ENCODE data around the gene ELFN2. TPM values are rescaled to one million over a fixed set of nuclear protein-coding genes. Genes with fewer than 3 reads are reported as not detected.

ELFN2 gene
- polyA plus RNA-seq, 1 donor from 2014 or later = 4.4 TPM

DNA sequence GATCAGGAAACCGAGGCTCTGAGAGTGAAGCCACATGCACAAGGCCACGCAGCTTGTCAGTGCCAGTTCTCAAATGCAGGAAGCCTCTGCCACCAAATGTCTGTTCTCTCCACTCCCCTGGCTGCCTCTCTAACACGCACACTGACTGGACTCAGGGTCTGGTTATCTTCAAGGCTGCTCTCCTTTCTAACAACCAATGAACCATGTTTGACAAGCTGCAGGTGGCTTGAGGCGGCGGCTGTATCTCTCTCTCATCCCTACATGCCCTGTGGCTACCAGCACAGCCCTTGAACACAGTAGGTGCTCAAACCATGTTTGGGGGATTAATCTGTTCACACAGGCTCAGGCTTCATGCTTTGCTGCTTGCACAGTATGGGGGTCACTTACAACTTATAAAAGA, 35.2 kb upstream of the ELFN2 start:
- H3K9ac ChIP-seq (ENCODE audit: low read length) = no peak overlapping the region
- no peaks in the 10 kb centered on the region for H3K79me2 ChIP-seq (replicated peaks; ENCODE audit: insufficient read depth, low read length)
- no peaks in the 10 kb centered on the region for H4K20me1 ChIP-seq (ENCODE audit: insufficient read depth)
- H3F3A ChIP-seq (ENCODE audit: insufficient read depth, low read length, poor library complexity, severe bottlenecking) = no peaks in the 10 kb centered on the region
- H3K4me3 ChIP-seq (ENCODE audit: low read length) = no peak overlapping the region
- no peak for TF ChIP-seq MXI1 (conservative IDR thresholded peaks at IDR 0.05; ENCODE audit: poor library complexity, severe bottlenecking)
- no peak for TF ChIP-seq SMC3 (conservative IDR thresholded peaks at IDR 0.05; ENCODE audit: poor library complexity)
- TF ChIP-seq RAD21 (conservative IDR thresholded peaks at IDR 0.05) = no peak
- TF ChIP-seq, protein P1, sequence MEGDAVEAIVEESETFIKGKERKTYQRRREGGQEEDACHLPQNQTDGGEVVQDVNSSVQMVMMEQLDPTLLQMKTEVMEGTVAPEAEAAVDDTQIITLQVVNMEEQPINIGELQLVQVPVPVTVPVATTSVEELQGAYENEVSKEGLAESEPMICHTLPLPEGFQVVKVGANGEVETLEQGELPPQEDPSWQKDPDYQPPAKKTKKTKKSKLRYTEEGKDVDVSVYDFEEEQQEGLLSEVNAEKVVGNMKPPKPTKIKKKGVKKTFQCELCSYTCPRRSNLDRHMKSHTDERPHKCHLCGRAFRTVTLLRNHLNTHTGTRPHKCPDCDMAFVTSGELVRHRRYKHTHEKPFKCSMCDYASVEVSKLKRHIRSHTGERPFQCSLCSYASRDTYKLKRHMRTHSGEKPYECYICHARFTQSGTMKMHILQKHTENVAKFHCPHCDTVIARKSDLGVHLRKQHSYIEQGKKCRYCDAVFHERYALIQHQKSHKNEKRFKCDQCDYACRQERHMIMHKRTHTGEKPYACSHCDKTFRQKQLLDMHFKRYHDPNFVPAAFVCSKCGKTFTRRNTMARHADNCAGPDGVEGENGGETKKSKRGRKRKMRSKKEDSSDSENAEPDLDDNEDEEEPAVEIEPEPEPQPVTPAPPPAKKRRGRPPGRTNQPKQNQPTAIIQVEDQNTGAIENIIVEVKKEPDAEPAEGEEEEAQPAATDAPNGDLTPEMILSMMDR (IDR thresholded peaks at IDR 0.05; ENCODE audit: poor library complexity, severe bottlenecking) = no peak
- TF ChIP-seq, protein P2, sequence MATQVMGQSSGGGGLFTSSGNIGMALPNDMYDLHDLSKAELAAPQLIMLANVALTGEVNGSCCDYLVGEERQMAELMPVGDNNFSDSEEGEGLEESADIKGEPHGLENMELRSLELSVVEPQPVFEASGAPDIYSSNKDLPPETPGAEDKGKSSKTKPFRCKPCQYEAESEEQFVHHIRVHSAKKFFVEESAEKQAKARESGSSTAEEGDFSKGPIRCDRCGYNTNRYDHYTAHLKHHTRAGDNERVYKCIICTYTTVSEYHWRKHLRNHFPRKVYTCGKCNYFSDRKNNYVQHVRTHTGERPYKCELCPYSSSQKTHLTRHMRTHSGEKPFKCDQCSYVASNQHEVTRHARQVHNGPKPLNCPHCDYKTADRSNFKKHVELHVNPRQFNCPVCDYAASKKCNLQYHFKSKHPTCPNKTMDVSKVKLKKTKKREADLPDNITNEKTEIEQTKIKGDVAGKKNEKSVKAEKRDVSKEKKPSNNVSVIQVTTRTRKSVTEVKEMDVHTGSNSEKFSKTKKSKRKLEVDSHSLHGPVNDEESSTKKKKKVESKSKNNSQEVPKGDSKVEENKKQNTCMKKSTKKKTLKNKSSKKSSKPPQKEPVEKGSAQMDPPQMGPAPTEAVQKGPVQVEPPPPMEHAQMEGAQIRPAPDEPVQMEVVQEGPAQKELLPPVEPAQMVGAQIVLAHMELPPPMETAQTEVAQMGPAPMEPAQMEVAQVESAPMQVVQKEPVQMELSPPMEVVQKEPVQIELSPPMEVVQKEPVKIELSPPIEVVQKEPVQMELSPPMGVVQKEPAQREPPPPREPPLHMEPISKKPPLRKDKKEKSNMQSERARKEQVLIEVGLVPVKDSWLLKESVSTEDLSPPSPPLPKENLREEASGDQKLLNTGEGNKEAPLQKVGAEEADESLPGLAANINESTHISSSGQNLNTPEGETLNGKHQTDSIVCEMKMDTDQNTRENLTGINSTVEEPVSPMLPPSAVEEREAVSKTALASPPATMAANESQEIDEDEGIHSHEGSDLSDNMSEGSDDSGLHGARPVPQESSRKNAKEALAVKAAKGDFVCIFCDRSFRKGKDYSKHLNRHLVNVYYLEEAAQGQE (IDR thresholded peaks at IDR 0.05; ENCODE audit: borderline replicate concordance) = no peak
- no peak for TF ChIP-seq EZH2 (IDR thresholded peaks at IDR 0.05; ENCODE audit: borderline replicate concordance, insufficient read depth, low read length, poor library complexity, severe bottlenecking)
- no peak for TF ChIP-seq POLR2AphosphoS5 (IDR thresholded peaks at IDR 0.05)
- TF ChIP-seq TAF1 (IDR thresholded peaks at IDR 0.05; ENCODE audit: low read depth) = no peak
- TF ChIP-seq EP300 (conservative IDR thresholded peaks at IDR 0.05; ENCODE audit: poor library complexity, severe bottlenecking) = no peak
- no peaks in the 10 kb centered on the region for H3K9me2 ChIP-seq (ENCODE audit: insufficient read depth, low read length)
- no peak overlapping the region for H3K4me2 ChIP-seq (ENCODE audit: low read length)
- no peak overlapping the region for H3K27ac ChIP-seq (ENCODE audit: low read length)
- H2AFZ ChIP-seq (ENCODE audit: low read depth, low read length) = no peak overlapping the region
- H3K9me3 ChIP-seq (ENCODE audit: low read length) = no peaks in the 10 kb centered on the region
- H3K27me3 ChIP-seq (ENCODE audit: insufficient read depth, low read depth, low read length) = no peaks in the 10 kb centered on the region
- H3K36me3 ChIP-seq (ENCODE audit: insufficient read depth, low read length) = no peaks in the 10 kb centered on the region

DNA sequence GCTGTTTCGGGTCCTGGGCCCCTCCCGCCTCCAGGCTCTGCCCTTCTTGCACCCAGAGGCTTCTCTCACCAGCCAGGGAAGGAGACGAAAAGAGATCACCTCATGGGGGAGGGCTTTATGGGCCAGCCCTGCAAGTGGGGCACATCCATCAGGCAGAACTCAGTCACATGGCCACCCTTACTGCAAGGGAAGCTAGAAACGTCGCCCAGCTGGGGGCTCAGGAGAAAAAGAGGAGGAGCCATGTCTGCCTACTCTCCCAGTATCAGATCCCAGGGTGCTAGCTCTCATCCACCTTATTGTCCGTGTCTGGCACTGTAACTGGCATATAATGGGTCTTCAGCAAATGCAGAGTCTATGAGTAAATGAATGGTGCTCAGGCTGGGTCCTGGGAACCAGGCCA, 34.7 kb upstream of the ELFN2 start:
- H3F3A ChIP-seq (ENCODE audit: insufficient read depth, low read length, poor library complexity, severe bottlenecking) = no peaks in the 10 kb centered on the region
- no peak overlapping the region for H2AFZ ChIP-seq (ENCODE audit: low read depth, low read length)
- no peaks in the 10 kb centered on the region for H3K27me3 ChIP-seq (ENCODE audit: insufficient read depth, low read depth, low read length)
- no peaks in the 10 kb centered on the region for H3K9me3 ChIP-seq (ENCODE audit: low read length)
- H3K9me2 ChIP-seq (ENCODE audit: insufficient read depth, low read length) = no peaks in the 10 kb centered on the region
- TF ChIP-seq EP300 (conservative IDR thresholded peaks at IDR 0.05; ENCODE audit: poor library complexity, severe bottlenecking) (no peak), POLR2AphosphoS5 (IDR thresholded peaks at IDR 0.05) (no peak), SMC3 (conservative IDR thresholded peaks at IDR 0.05; ENCODE audit: poor library complexity) (no peak)
- TF ChIP-seq, protein P1 (IDR thresholded peaks at IDR 0.05; ENCODE audit: poor library complexity, severe bottlenecking) = no peak
- no peak overlapping the region for H3K27ac ChIP-seq (ENCODE audit: low read length)
- H4K20me1 ChIP-seq (ENCODE audit: insufficient read depth) = no peaks in the 10 kb centered on the region
- no peak overlapping the region for H3K9ac ChIP-seq (ENCODE audit: low read length)
- no peaks in the 10 kb centered on the region for H3K36me3 ChIP-seq (ENCODE audit: insufficient read depth, low read length)
- H3K79me2 ChIP-seq (replicated peaks; ENCODE audit: insufficient read depth, low read length) = no peaks in the 10 kb centered on the region
- no peak overlapping the region for H3K4me2 ChIP-seq (ENCODE audit: low read length)
- H3K4me3 ChIP-seq (ENCODE audit: low read length) = no peak overlapping the region

All from neural cell (in vitro differentiated cells).